Stimulated activated CD4-positive, alpha-beta T cell treated with anti-CD3 and anti-CD28 coated beads, Interleukin-15, amount 100 ng/mL, for 48 hours (primary cell): ENCODE data around the gene C1orf122.

Experiments
- DNase-seq, 2 donors: peaks; one replicate each; pipeline ENCODE4 v3.0.0-alpha.2; 2020; ENCODE audit warnings: low read depth in 2 of 2

Gene C1orf122

GRCh38 chr1:37797750-37798345 is 9.7 kb upstream of the C1orf122 start:
- no peak for DNase-seq

GRCh38 chr1:37802439-37802838 is 5.2 kb upstream of the C1orf122 start:
- no peak for DNase-seq

GRCh38 chr1:37807220-37807554 is 403 bp upstream of the C1orf122 start:
- DNase-seq = no peak

GRCh38 chr1:37808369-37809319 is 1.1 kb downstream of the C1orf122 start:
- DNase-seq = no peak

- no peak for DNase-seq
Measured at GRCh38 chr1:37809942-37810341, 2.4 kb downstream of the C1orf122 start.

GRCh38 chr1:37811027-37811655 is 3.6 kb downstream of the C1orf122 start:
- peak in 1 of 2 donors; percentile 59 for DNase-seq

GRCh38 chr1:37813529-37814145 is 6.0 kb downstream of the C1orf122 start:
- DNase-seq = no peak

DNA sequence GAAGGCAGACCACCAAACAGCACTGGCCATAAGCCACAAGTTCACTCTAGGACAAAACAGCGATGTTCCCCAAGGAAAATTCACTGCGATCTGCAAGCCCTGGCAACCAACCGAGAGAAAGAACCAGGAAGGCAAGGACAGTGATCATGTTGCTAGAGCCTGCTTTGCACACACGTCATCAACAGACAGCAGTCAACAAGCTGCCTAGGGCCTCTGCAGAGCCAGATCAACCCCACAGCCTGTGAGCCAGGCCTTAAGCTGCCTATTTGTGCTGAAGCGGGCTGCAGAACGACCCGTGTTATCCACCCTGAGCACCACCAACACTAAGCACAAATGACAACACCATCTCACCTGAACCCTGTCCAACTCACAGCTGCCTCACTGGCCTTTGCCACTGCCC is 6.7 kb downstream of the C1orf122 start:
- no peak for DNase-seq

DNA sequence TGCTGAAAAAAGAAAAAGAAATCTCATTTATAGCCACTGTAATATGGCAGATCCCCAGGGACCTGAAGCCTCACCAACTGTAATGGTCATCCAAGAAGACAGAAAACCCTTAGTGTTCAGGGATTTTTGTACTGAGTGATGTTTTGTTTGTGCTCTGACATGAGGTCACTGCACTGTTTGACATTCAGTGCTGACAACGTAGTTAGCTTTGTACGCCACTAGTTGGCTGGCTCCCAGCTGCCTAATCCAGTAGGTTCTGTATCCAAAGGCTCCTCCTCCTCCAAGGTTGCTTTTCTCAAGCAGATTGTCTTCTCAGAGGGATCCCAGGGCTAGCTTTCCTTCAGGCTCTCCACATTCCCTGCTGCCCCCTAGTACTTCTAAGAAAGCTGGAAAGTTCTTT is 9.9 kb downstream of the C1orf122 start:
- DNase-seq = no peak

GRCh38 chr1:37821481-37821880 is 13.9 kb downstream of the C1orf122 start:
- DNase-seq = no peak

GRCh38 chr1:37822906-37823815 is 15.6 kb downstream of the C1orf122 start:
- DNase-seq = no peak

GRCh38 chr1:37824001-37824400 is 16.4 kb downstream of the C1orf122 start:
- no peak for DNase-seq

GRCh38 chr1:37825506-37825905 is 17.9 kb downstream of the C1orf122 start:
- no peak for DNase-seq

- no peak for DNase-seq
Measured at GRCh38 chr1:37828410-37829074, 21.0 kb downstream of the C1orf122 start.

DNA sequence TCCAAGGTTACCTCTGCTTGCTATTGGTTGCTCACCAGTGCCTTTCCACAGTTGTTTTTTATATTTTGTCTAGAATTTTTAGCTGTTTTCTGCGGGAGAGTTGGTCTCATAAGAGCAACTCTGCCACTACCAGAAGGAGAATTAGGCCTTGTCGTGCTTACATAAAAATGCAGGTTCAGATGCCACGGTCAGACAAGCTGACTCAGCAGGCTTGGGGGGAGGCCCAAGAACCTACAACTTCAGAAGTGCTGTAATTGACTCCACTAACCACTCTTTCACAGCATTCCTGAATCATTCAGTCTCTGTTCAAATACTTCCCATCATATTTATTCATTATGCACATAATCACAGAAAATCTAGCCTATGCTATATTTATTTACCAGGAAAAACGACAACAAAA is 23.5 kb downstream of the C1orf122 start:
- DNase-seq = no peak

DNA sequence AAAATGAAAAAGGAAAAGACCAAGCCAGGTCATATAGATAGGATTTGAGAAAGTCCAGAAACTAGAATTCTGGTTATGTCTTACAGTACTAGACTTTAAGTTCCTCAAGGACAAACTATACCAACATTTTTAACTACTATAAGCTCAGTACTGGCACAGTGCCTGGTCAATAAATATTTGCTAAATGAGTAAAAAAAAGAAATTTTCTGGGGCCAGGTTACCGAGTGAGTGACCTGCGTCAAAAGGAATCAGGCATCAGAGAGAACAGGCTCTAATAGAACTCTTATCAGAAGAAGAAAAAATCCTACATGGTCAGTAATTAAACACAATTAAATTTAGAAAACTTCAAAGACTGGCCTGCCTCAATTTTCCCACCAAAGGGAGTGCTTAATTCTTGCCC is 24.2 kb downstream of the C1orf122 start:
- DNase-seq = no peak

- DNase-seq = no peak
Measured at GRCh38 chr1:37836788-37837187, 29.2 kb downstream of the C1orf122 start.

GRCh38 chr1:37839676-37840075 is 32.1 kb downstream of the C1orf122 start:
- DNase-seq = no peak

GRCh38 chr1:37840711-37841110 is 33.1 kb downstream of the C1orf122 start:
- DNase-seq = no peak

GRCh38 chr1:37841652-37842051 is 34.1 kb downstream of the C1orf122 start:
- no peak for DNase-seq

DNA sequence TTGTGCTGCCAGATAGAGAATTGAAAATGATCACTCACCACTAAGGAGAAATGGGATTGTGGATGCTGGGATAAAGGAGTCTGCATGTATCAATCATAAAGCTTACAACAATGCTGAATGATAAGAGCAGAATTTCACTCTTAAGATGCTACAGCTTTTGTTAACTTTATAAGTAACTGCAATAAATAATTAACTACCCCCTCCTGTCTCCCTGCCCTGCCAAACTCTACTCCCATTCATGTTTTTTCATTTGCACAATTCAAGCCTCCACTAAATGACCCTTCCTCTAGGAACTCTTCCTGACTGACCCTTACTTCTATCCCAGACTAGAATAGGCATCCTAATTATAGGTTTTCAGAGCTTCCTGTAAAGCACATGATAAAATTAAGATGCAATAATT is 36.9 kb downstream of the C1orf122 start:
- DNase-seq = no peak
